K562 (cell line): ENCODE data around the gene PRPSAP2. TPM values are rescaled to one million over a fixed set of nuclear protein-coding genes. Genes with fewer than 3 reads are reported as not detected.

Source experiments
- ADNP ChIP-seq: fragments of 200-800 bp; sonication (Bioruptor generic); IDR thresholded peaks from 2 replicates; pipeline ENCODE4 v1.6.1; 2016; ENCODE audit warnings: missing genetic modification characterization, missing compliant biosample characterization
- CBFA2T2 ChIP-seq: fragments of 450-650 bp; conservative IDR thresholded peaks from 2 replicates; pipeline ENCODE4 v1.6.1; 2017; ENCODE audit warnings: mild to moderate bottlenecking
- CBX1 ChIP-seq: sonication (generic); IDR thresholded peaks from 2 replicates; pipeline ENCODE4 v1.6.1; 2016; ENCODE audit warnings: antibody characterized with exemption, low read depth, mild to moderate bottlenecking
- CTCFL ChIP-seq: IDR thresholded peaks from 2 replicates; pipeline ENCODE4 v1.6.1; 2011; ENCODE audit warnings: borderline replicate concordance, low read depth, mild to moderate bottlenecking, moderate library complexity, low read length; ENCODE audit not compliant: insufficient read depth, poor library complexity, severe bottlenecking
- HDAC8 ChIP-seq: fragments of 450-650 bp; IDR thresholded peaks from 2 replicates; pipeline ENCODE4 v1.6.1; 2016; ENCODE audit warnings: mild to moderate bottlenecking, missing genetic modification characterization, moderate library complexity, missing compliant biosample characterization
- HIVEP1 ChIP-seq: fragments of 250-450 bp; sonication (Bioruptor Pico); IDR thresholded peaks from 2 replicates; pipeline ENCODE4 v1.4.0; 2020; ENCODE audit warnings: mild to moderate bottlenecking
- KDM4B ChIP-seq, 2 experiments: fragments of 450-650 bp in 1 of 2; sonication (generic) in 1 of 2; IDR thresholded peaks; 2 replicates each; pipeline ENCODE4 v1.6.1; 2016 to 2017; ENCODE audit warnings: borderline replicate concordance in 2 of 2, antibody characterized with exemption in 1 of 2, low read depth in 1 of 2, mild to moderate bottlenecking in 1 of 2
- MAX ChIP-seq: sonication (generic); formaldehyde crosslinking; IDR thresholded peaks from 2 replicates; pipeline ENCODE4 v1.9.0; 2022; ENCODE audit warnings: mild to moderate bottlenecking, missing genetic modification reagents
- MLLT1 ChIP-seq, 2 experiments: fragments of 450-650 bp; IDR thresholded peaks; 2 replicates each; pipeline ENCODE4 v1.6.1; 2016
- PRPF4 ChIP-seq: fragments of 200-400 bp; formaldehyde crosslinking; IDR thresholded peaks from one replicate; pipeline ENCODE4 v1.6.1; 2017; ENCODE audit warnings: low read length, low read depth, mild to moderate bottlenecking; ENCODE audit not compliant: insufficient read depth, poor library complexity, severe bottlenecking
- SMARCA4 ChIP-seq: fragments of 450-650 bp; IDR thresholded peaks from 2 replicates; pipeline ENCODE4 v1.6.1; 2016
- STAG1 ChIP-seq: sonication (generic); formaldehyde crosslinking; IDR thresholded peaks from 2 replicates; pipeline ENCODE4 v1.5.0; 2020; ENCODE audit warnings: missing genetic modification reagents, borderline replicate concordance
- TAF7 ChIP-seq: fragments of 450-650 bp; IDR thresholded peaks from 2 replicates; pipeline ENCODE4 v1.6.1; 2016; ENCODE audit warnings: missing genetic modification characterization, missing compliant biosample characterization
- ZBTB34 ChIP-seq: fragments of 250-450 bp; sonication (Bioruptor Pico); IDR thresholded peaks from 2 replicates; pipeline ENCODE4 v1.8.0; 2021; ENCODE audit warnings: mild to moderate bottlenecking, moderate library complexity
- ZBTB7A ChIP-seq: IDR thresholded peaks from 2 replicates; pipeline ENCODE4 v1.6.1; 2011; ENCODE audit warnings: low read depth, mild to moderate bottlenecking, low read length, moderate library complexity, borderline replicate concordance; ENCODE audit not compliant: control insufficient read depth
- ZNF583 ChIP-seq: fragments of 250-450 bp; sonication (Bioruptor Pico); IDR thresholded peaks from 2 replicates; pipeline ENCODE4 v1.4.0; 2020
- ZNF609 ChIP-seq: sonication (generic); formaldehyde crosslinking; IDR thresholded peaks from 2 replicates; pipeline ENCODE4 v1.8.1; 2023; ENCODE audit warnings: missing genetic modification reagents, mild to moderate bottlenecking, borderline replicate concordance
- polyA plus RNA-seq, 8 experiments: library from polyadenylated mRNA; depleted of rRNA in 4 of 8; stranded (reverse) in 5 of 8; unstranded in 3 of 8; fragments of >200 nt; fragmentation: Nextera tagmentation in 2 of 8; fragmentation: Illumina TruSeq in 1 of 8; extraction: Ambion mirVana in 2 of 8; extraction: Trizol in 1 of 8; gene quantifications; 2 replicates each; pipeline versions ENCODE4 v1.2.1 to v1.2.3, GENCODE V29; 2011 to 2014; ENCODE audit warnings: inconsistent platforms in 1 of 8, missing spikeins in 1 of 8
- total RNA-seq, 7 experiments: library from RNA; depleted of rRNA in 6 of 7; stranded (reverse); fragments of >200 nt in 6 of 7; fragmentation: Illumina TruSeq in 2 of 7; extraction: Trizol in 2 of 7; gene quantifications; 2 replicates each; pipeline versions ENCODE4 v1.2.1 to v1.2.3, GENCODE V29; 2011 to 2021; ENCODE audit warnings: low replicate concordance in 1 of 7

PRPSAP2 gene
- total and polyA plus RNA-seq, 9 of the 15 experiments (the other 6 are each of a cell fraction or from before 2014, with no cell fraction given): 15.5 to 56.7 (median 35.7) TPM

GRCh38 chr17:18960803-18961511 lies 103.0 kb downstream of the PRPSAP2 start (continued):
- TF ChIP-seq ZNF609 (CRISPR knock-in tag): no peak
- no peak for TF ChIP-seq MLLT1 (IDR thresholded peaks at IDR 0.05)
- TF ChIP-seq HDAC8: no peak
- peak; percentile 60 for TF ChIP-seq CTCFL
- TF ChIP-seq CBFA2T2: no peak
- no peak for TF ChIP-seq ZNF583 (CRISPR knock-in tag)
- TF ChIP-seq ADNP (tag): no peak
- TF ChIP-seq KDM4B (IDR thresholded peaks at IDR 0.05; ENCODE audit: borderline replicate concordance in 2 of 2, low read depth in 1 of 2): no peak
- TF ChIP-seq STAG1 (CRISPR knock-in tag): peak; percentile 61; the same call in 1 of the 2 replicates
- TF ChIP-seq HIVEP1 (CRISPR knock-in tag): no peak
- TF ChIP-seq PRPF4: no peak
- no peak for TF ChIP-seq CBX1
- TF ChIP-seq MAX: peak; percentile 78
- TF ChIP-seq ZBTB7A: peak; percentile 60; the same call in 1 of the 2 replicates
- no peak for TF ChIP-seq SMARCA4
- TF ChIP-seq TAF7 (tag): no peak
- TF ChIP-seq ZBTB34 (CRISPR knock-in tag): no peak
